GM18507 (cell line): ENCODE measurements around the gene CCDC60.
"Not testable (repeated sequence)": the region's sequence is repeated elsewhere in the genome, so short reads cannot be mapped to it uniquely, and the experiment has no call there.

ENCODE experiments used
- DNase-seq: peaks from one replicate; pipeline ENCODE4 v3.0.0; 2011; ENCODE audit warnings: low read depth; ENCODE audit not compliant: insufficient read length; ENCODE audit errors: extremely low spot score
- FAIRE-seq: peaks from 2 replicates; lab custom pipeline; 2011; peaks lifted over from hg19 to GRCh38; lab: Jason Lieb, UNC

The CCDC60 gene

DNA sequence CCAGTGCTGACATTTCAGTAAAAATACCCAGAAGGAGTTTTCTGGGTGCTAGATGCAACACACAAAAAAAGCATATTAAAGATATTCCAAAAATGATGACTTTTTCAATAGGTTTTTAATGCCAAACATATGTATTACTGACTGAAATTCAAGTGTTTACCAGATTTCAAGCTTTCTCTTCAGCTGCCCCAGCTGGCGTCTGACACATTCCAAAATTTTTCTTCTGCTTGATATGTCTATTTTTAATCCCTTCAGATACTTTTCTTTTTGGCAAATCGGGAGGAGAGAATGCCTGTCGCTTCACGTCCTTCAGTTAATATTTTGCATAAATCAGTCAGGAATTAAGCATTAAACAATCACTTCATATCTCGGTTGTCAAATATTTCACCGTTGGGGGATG is 7.1 kb upstream of the CCDC60 start:
- no peak for FAIRE-seq
- DNase-seq: no peak

DNA sequence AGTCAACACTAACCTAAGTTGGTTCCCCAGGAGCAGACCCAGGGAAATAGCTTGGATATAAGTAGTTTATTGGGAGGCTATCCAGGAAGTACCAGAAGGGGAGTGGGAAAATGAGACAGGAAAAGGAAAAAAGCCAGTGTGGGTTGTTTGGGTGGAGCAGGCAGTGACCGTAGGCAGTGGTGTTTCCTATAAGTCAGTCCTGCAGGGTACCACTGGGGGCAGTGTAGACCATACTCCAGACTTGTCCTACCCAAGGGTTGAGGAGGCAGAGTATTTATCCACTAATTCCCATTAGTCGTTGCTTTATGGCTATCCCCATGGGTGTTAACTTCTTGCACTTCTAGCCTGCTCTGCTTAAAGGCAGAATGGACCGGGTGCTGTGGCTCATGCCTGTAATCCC is 6.4 kb upstream of the CCDC60 start:
- DNase-seq (peak; percentile 2), FAIRE-seq (no peak)

DNA sequence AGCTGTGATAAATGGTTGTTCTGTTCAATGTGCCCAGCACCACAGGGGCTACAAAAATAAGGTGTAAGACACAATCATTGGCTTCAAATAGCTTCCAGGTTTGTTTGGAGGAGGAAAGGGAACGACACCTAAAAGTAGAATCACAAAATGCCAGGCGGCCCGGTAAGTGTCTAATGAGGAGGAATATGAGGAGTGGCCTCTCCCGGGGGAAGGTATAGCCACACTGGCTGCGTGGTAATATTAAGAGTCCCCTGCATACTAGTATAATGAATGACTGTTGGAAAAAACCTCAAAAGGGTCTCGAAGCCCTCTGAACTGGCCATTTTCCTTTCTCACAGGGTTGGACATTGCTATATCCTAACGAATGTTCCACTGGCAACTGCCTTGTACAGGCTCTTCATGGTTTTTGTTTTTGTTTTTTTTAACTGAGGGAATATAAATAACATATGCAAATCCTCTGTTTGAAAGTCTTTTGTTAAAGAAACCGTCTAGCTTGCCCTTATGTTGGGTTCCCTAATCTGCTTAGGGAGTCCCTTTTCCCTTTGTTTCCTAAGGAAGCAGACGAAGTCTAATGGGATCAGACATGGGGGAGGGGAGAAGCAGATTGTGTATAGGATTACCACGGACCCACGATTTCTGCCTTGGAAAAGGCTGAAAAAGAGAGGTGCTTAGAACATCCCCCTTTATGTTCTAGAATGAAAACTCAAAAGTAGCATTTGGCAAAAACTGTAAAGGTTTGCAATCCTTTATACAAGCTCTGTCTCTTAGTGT is 4.2 kb downstream of the CCDC60 start:
- no peak for FAIRE-seq
- DNase-seq: no peak

DNA sequence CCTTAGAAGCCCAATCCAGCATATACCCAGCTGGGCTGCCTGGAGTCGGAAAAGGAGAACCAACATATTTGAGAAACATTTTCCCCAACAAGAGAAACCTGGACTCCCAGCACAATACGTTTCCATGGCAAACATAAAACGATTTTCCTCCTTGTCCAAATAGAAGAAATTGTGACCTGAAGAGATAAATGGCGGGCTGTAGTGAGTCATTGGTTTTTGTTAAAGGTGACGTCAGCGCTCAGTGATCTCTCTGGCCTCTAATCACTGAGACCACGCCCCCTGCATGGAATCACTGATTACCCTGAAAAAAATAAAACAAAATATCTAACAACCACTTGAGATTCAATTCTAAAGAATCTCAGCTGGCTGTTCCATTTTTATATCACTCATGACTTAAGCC is 6.0 kb downstream of the CCDC60 start:
- no peak for DNase-seq
- FAIRE-seq: no peak

DNA sequence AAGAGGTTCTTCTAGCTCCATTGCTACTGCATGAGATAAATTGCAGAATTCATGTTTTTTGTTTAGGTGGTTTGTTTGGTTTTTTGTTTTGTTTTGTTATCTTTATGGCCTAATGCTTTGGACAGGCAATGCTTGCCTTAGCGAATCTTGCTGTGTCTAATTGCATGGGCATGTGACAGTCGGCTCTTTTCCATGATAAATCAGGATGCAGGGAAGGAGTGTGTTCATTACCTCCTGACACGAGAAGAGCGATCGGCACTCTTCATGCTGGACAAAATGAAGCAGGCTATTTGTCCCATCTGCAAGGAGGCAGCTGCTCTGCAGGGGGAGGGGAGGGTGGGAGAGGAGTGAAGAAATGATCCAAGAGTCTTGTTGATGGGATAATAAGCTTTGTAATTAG is 6.5 kb downstream of the CCDC60 start:
- FAIRE-seq (no peak), DNase-seq (no peak)

DNA sequence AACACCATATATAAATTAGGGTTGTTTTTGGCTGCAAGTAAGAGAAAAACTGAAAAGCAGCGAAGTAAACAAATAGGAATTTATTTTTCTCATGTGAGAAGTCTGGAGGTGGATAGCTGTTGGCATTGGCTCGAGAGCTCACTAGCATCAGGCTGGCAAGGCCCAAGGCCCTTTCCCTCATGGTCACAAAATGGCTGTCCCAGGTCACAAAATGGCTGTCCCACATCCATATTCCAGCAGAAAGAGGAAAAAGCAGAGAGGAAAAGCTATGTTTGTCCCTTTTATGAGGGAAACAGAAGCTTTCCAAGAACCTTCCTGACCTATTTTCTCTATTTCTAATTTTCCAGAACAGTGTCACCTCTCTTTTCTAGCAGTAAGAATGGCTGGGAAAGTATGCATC is 7.5 kb downstream of the CCDC60 start:
- no peak for FAIRE-seq
- no peak for DNase-seq

DNA sequence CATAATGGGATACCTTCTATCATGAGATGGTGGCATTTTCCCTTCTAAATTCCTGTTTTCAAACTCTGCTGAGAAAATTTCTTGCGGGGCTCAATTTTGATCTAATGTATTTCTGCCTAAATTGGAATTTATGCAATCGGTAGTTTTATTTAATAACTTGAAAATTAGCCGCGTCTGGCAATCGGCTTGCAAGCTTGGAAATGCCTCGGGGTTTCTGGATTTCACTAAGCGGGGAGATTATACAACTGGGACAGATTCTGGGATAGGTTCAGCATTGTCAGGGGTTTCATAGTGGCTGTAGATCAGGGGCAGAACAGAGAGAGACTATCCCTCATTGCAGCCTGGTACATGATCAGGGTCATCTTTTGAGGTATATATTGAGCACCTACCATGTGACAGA is 8.6 kb downstream of the CCDC60 start:
- DNase-seq (no peak), FAIRE-seq (no peak)

DNA sequence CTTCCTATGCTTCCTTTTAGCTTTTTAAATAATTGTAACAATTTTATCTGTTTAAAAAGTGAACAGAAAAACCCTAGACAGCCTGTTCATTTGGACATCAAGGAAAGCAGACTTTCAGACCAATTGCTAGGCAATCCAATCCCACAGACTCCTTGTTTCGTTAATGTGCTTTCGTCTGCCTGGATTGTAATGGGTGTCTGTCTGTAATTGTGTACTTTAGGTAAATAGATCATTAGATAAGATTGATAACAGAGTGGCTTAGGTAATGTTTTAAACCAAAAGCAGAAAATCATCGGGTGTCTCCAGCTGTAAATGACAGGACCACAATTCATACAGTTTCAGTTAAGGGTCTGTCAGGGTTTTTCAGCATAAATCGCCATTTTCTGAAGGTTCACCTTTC is 19.6 kb downstream of the CCDC60 start:
- FAIRE-seq: no peak

DNA sequence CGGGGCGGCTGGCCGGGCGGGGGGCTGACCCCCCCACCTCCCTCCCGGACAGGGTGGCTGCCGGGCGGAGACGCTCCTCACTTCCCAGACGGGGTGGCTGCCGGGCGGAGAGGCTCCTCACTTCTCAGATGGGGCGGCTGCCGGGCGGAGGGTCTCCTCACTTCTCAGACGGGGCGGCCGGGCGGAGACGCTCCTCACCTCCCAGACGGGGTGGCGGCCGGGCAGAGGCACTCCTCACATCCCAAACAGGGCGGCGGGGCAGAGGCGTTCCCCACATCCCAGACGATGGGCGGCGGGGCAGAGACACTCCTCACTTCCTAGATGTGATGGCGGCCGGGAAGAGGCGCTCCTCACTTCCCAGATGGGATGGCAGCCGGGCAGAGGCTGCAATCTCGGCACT is 25.8 kb downstream of the CCDC60 start:
- FAIRE-seq, DNase-seq: not testable (repeated sequence)

More for the DNA sequence above, 19.6 kb downstream of the CCDC60 start:
- no peak for DNase-seq

DNA sequence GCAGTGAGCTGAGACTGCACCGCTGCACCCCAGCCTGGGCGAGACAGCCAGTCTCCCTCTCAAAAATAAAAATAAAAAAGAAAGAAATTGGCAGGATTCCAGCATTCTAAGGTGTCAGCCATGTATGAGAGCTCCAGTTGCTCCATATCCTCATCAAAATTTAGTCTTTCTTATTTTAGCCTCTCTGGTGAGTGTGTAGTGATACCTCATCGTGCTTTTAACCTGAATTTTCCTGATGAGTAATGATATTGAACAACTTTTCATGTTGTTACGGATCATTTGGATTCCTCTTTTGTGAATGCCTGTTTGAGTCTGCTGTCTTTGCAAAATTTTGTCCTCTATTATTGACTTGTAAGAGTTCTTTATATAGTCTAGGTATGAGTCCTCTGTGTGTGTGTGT is 28.5 kb downstream of the CCDC60 start:
- FAIRE-seq: no peak
- no peak for DNase-seq

DNA sequence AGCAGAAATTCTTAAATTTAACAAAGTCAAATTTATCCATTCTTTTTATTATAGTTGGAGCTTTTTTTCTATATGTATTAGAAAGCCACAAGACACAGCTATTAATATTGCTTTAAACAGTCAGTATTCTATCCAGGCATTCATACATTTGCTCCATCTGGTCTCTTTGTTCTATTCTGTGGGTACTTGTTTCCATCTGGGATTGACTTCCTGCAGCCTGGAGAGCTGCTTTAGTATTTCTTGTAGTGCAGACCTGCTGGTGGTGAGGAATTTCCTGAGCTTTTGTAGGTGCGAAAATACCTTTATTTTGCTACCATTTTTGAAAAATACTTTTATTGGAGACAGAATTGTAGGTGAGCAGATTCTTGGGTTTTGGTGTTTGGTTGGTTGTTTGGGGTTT is 29.0 kb downstream of the CCDC60 start:
- no peak for FAIRE-seq
- no peak for DNase-seq

DNA sequence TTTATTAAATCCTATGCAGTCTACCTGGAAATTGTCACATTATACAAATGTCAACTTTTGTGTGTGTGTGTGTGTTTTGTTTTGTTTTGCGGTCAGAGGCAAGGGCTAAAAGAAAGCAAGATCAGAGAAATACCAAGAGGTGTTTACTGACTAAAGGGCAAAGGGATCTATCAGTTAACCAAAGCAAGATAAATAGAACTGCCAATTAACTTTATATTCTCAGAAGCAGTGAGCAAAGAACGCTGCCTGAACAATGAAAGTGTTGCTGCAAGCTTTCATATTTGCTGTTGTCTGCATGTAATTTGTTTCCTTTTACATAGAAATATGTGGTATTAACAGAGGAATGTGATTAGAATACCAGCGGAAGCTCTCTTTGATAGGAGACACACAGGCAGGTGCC is 30.9 kb downstream of the CCDC60 start:
- no peak for FAIRE-seq

DNA sequence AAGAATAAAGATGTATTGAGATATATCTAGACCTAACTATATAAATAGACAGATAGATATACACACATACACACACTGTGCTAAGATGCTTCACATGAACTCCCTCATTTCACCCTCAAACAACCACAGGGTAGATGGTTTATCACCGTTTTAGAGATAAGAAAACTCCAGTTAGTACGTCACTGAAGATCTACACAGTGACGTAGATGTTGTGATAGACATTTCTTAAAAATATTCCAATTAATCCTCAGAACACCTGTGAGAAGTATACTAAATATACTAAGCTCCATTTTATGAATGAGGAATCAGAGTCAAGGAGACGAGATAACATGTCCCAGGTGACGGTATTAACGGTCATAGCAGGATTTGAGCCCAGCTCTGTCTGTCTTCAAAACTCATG is 31.5 kb downstream of the CCDC60 start:
- FAIRE-seq: no peak

More for the DNA sequence above, 30.9 kb downstream of the CCDC60 start:
- no peak for DNase-seq

DNA sequence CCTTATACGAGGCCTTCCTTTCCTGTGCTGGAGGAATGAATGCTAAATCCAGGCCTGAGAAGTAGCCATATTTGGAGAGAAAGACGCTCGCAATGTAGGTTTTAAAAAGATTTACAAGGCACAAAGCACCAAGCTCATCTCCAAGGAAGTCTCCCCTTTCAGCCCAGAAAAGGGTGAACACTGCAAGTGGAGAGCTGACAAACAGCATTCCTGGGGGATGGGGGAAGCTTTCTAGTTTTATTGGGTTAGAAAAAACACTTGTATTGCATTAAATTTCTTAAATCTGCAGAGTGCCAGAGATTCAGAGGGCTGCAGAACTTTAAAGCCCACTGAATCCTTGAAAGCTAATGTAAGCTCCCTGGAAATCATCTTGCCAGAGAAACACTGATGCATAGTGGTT is 34.6 kb downstream of the CCDC60 start:
- no peak for DNase-seq
- FAIRE-seq: no peak

More for the DNA sequence above, 31.5 kb downstream of the CCDC60 start:
- no peak for DNase-seq

DNA sequence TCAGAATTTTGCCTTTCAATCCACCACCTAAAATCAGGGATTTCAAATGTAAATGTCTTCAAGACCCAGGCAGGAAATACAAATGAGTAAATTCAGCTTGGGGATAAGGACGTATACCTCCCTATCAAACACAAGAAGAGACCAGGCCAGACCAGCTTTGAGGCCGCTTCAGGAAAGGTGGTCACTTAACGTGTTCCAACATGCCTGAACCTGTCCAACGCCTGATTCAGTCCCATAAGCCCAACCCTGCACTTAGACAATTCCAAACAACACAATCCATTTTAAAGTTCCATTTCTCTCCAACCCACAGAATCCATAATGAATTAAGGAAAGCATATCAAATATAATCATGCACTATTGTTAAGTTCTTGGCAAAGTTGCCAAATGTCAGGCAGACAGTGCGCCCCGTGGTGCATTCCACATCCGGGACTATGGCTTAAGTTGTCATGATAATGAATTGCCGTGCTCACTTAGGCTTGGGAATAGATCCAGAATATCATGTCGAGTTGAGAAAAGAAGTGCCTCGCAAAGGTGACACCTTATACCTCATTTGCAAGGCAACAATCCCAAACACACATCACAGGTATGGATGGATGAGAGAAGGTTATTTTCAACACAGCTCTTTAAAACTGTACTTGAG is 35.5 kb downstream of the CCDC60 start:
- DNase-seq (no peak), FAIRE-seq (no peak)

DNA sequence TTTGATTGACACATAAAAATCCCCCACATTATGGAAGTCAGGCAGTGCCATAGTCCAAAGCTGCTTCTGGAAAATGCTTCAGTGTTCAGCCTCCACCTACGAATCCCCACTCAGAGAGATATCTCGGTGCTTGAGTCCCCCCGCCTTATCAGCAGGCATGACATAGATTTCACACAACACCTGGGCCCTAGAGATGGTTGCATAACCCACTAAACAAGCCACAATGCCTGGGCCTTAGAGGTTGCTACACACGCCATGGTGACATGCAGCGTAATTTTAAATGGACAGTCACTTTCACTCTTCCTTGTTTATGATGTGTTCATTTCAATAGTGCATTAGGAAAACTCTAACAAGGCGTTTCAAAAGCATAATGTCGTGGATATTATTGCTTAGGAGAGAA is 38.0 kb downstream of the CCDC60 start:
- no peak for FAIRE-seq
- DNase-seq: no peak

DNA sequence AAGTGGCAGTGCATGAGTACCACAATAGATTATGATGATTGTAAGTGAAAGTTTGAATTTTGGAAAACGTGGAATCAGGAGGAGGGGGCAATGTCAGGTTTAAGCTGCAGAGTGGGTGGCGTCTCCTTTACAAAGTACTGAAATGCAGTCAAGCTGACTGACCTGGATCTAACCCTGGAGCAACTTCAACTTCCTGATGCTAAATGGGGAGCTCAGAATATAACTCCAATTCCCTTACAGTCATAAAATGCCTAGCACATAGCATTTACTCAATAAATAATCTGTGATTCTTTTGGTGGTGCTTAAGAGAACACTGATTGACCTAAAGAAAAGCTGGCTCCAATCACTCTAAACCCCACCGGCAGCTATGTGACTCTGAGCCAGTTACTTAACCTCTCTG is 38.5 kb downstream of the CCDC60 start:
- DNase-seq (no peak), FAIRE-seq (no peak)

DNA sequence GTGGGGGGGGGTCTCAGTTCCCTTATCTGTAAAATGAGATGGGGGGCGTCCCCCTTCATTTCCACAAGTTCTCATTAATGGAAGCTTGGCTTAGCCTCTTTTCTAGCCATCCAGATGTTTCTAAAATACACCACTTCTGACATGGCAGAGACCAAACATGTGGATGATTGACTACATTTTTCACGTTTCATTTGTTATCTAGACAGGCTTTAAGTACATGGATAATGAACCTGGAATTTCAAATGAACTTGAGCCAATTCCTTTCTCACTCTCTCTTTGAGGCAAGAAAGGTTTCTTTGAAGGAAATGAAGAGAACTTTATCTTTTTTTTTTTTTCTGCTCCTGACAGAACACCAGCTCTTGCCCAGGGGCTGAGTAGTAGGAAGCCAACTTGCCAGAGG is 39.1 kb downstream of the CCDC60 start:
- FAIRE-seq (no peak), DNase-seq (no peak)

DNA sequence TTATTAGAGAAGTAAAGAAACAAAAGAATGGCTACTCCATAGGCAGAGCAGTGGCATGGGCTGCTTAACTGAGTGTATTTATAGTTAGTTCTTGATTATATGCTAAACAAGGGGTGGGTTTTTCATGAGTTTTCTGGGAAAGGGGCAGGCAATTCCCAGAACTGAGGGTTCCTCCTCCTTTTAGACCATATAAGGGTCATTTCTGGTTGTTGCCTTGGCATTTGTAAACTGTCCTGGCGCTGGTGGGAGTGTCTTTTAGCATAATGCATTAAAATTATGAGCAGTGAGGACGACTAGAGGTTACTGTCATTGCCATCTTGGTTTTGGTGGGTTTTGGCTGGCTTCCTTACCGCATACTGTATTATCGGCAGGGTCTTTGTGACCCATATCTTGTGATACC is 40.1 kb downstream of the CCDC60 start:
- no peak for DNase-seq

DNA sequence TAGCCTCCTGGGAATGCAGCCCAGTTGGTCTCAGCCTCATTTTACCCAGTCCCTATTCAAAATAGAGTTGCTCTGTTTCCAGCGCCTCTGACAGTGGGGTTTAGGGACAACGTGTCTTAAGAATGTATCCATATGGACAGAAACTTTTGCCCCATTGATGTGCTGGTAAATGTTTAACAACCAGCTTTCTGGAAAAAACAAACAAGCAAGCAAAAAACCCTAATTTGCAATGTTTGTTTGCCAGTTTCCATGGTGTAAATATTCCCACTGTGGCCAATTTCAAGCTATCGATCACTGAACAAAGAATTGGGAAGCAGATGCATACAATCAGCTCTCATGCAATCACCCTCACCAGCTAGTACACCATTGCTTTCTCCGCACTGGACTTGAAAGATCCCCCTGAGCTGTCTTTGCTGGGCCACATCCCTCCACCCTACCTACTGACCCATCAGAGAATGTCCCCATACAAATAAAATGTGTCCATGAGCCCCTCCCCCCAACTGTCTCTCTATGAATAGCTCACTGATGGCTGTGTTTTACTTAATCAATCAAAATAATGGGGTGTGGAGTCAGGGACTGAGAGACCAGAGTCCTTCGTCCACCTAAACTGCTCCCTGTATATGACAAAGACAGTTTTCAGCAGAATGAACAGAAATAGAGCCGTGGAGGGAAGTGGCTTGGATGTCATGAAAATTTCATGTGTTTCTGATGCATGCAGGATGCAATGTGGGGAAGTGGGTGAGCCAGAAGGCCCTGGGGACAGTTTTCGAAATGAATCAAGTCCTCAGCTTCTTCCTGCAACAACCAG is 40.8 kb downstream of the CCDC60 start:
- FAIRE-seq (peak; percentile 72), DNase-seq (peak; percentile 5)

More for the DNA sequence above, 40.1 kb downstream of the CCDC60 start:
- FAIRE-seq: no peak

DNA sequence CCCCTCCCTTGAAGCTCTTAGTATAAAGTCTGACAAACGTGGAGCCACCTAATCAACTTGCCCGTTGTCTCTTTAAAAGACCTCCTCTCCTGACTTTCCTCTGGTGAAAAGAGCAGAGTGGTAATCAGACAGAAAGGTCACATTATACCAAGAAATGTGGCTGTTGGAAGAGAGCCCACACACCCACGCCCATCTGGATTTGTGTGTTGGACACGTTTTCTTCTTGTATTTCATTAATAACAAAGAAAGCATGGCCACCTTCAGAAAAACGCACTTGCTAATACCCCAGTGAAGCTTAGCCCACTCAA is 41.3 kb downstream of the CCDC60 start:
- no peak for FAIRE-seq
- no peak for DNase-seq
